ENCODE measurements around the gene POLR2C.
"Not testable (repeated sequence)": the region's sequence is repeated elsewhere in the genome, so short reads cannot be mapped to it uniquely, and the experiment has no call there.

Gene POLR2C

DNA sequence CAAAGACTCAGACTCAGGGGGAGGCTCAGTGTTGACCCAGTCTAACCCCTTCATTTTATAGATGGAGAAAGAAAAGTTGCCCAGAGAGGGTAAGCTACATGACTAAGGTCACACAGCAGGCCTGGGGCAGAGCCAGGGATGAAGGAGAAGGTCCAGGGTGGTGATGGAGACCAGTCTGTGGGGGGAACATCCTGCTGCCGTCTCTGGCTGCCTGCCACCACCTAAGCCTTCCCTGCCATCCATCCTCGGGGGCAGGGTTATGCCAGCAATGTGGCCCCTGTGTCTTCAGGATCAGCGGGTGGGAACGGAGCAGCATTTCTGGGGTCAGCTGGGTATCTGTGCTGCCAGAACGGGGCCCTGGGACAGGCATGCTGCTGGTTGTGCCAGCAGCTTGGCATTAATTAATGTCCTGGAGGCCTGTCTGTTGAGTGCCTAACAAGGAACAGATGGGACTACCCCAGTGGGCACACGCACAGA is 18.3 kb downstream of the POLR2C start:
- DNase-seq, result no peak

DNA sequence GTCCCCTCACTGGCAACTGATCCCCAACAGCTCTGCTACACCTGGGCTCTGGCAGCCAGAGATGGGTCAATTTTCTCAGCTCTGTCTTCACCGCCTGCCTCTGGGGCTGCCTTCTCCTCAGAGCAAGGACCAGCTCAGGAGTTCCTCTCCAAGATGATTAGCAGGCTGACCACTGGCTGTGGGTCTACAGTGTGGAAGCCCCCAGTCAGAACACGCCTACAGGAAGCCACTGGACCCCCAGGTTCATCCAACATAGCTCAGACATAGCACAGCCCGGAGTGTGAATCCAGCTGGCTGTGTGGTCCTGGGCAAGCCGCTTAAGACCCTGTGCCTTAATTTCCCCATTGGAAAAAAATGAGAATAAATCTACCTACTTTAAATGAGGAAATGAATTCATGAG is 18.9 kb downstream of the POLR2C start:
- no peak for DNase-seq

DNA sequence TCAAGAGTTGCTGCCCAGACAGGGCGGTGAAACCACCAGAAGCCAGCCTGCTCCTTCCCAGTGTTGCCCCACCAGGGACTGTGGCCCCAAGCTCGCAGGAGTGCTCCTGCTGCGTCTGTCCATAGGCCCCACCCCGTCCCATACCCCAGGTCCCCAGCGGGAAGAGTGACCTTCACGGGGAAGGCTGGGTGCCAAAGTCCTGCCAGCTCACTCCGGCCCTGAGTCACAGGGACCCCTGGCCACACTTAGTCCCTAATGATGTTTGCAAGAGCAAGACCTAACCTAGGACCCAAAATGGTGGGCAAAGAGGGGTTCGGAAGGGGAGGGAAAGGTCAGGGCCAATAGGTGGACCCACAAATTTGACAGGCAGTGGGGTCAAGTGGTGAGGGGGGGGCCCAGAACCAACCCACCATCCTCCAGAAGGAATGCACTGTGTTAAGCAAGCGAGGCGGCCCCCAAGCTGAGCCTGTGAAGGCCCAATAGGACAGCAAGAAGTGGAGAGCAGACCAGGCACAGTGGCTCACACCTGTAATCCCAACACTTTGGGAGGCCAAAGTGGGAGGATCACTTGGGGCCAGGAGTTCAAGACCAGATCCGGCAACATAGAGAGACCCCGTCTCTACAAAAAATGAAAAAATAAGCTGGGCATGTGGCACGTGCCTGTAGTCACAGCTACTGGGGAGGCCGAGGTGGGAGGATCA is 20.5 kb downstream of the POLR2C start:
- DNase-seq, result no peak

DNA sequence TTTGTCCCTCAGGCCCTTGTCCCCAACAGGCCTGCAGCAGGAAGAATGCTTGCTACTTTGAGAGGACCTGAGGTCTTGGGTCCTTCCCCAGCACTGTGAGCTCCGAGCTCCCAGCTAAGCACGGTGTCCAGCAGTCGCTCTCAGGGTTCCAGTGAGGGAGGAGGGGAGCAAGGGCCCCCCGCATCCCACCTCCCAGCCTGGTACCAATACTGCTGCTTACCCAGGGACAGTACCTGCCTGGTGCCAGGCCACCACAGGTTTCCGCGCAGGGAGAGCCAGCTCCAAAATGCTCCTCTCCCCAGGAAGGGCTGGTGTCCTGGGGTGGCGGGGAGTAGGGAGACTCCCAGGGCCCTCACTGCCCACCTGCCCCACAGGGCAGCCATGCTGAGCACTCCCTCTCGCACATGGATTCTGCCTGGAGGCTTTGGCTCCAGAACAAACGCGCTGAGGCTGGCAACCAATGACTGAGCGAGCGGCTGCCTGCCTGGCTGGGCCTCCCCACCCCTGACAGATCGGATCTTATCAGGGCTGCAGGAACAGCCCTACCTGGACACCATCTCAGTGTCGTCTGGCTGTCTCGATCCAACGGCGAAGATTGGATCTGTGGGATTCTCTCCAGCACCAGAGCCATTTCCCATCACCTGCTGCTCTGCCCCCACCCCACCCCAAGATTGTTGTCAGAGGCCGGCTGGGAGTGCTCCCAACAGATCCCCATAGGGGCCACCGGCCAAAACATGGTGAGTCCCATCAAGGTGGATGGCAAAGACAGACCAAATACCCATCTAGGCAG is 21.4 kb downstream of the POLR2C start:
- DNase-seq, result no peak

DNA sequence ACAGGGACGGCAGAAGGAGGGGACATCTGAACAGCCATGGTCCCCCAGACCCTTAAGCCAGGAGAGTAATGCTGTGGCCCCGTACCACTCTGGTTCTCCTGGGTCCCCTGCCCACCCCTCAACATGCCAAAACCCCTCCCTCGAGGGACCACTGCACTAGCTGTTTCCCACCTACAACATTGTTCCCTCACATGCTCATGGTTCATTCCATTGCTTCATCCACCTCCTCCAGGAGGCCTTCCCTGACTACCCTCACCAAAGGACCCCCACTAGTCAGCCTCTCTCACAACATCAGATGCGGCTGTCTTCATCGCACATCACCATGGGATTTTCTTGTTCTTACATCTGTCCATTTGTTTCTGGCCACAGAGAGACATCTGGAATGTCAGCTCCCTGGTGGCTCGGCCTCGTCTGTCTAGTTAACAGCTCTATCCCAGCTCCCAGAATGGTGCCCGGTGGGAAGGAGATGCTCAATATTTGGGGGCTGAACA is 22.1 kb downstream of the POLR2C start:
- DNase-seq, result no peak

DNA sequence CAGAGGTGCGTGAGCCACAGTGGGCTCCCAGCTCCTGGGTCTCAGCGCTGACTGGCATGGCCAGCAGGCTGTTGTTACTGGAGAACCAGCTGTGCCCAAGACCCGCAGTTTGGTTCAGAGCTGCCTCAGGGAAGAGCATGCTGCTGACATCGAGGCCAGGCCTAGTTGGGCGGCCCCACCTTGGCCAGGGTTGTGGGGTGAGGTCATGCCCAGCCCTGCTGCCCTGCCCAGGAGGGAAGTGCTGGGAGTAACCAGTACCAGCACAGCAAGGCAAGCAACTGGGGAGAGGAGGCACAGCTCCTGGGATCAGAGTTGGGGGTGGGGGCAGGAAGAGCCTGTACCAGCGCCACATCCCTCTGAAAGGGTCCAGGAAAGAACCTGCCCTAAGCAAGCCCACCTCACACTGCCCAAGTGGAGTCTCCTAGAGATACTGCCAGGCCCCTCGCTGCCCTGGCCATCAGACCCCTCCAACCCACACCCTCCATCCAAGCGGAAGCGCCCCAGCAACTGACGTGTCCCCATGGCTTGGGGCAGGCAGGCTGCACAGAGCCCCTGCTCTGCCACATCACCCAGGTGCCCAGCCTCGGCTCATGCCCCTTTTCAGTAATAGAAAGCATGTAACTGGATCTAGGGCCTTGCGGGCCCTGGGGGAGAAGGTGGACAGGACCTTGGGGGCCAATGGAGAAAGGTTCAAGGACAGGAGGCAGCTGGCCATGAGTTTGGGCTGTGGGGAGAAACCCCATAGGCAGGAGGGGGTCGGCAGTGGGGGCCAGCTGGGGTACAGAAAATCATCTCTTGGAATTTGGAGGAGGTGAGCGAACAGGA is 22.8 kb downstream of the POLR2C start:
- DNase-seq, result no peak

DNA sequence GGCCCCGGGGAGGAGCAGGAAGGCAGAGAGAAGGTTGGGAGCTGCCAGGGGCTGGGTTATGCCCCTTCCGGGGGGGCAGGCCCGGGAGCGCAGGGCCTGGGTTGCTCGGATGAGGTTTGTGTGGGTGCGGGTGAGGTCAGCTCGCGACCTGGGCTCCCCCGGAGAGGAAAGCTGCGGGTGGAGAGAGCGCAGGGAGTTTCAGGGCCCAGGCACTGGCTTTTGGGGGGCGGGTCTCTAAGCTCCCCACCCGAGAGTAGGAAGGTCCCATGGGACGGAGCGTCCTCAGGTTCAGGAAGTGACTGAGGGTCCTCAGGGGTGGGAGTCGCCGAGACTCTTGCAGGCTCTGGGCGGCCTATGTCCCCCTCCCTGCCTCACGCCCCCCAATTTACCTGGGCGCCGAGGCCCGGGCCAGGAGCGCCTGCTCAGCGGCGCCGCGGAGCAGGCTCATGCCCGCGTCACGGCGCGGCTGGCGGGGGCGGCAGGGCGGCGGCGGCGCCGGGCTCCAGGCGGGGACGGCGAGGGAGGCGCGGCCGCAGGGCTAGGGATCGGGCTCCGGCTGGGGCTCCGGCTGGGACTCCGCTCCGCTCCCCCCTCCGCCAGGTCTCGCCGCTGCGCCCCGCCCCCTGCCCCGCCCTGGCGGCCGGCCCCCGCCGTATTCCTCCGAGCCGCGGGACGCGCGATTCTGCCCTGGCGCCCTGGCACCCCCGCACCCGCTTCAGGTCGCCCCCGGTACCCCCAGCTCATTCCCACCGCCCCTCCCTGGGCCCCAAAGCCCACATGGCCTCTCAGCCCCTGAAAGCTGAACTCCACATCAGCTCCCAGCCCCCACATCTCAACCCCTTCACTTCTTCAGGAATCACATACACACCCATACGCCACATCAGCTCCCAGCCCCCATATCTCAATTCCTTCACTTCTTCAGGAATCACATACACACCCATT is 23.7 kb downstream of the POLR2C start, which contains the start of gene DOK4:
DOK4 (minus strand) TSS at position 578 of the 942 bp plus-strand sequence. CDS start 6,986 bp downstream, outside the sequence.
- peak; percentile 34 for DNase-seq

DNA sequence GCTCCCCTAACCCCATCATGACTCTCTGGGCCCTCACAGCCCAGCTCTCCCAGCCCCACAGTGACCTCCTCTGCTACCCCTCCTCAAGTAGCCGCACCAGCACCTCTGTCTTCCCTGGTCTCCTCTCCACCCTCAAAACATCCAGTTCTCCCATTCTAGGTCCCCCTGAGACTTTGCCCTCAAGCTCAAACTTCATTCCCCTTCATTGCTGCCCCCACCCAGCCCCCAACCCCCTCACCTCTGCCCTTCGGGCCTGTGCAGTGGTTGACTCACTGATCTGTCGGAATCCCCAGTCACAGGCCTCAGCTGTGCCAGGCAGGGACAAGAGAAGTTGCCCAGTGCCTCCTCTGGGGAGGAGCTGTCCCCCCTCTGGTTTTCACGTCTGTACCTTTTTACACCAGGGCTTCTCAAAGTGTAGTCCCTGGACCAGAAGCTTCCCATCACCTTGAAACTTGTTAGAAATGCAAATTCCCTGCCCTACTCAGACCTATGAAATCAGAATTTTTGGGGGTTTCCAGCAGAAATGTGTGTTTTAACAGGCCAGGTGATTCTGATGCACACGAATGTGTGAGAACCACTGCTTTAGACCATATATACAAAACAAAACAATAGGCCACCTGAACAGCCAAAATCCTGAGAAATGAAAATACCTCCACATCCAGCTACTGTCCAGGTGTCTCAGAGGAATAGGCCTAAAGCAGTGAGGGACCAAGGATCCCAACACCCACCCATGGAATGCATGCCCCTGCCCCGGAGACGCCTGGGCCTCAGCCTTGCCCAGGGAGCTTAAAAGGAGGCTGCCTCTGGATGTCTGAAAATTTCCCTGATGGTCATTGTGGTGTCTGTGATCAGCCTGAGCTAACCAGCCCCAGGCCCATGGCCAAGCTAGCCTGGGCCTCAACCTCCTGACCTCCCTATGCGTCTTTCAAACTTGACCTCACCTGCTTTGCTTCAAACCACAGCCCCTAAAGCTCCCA is 24.7 kb downstream of the POLR2C start:
- no peak for DNase-seq

DNA sequence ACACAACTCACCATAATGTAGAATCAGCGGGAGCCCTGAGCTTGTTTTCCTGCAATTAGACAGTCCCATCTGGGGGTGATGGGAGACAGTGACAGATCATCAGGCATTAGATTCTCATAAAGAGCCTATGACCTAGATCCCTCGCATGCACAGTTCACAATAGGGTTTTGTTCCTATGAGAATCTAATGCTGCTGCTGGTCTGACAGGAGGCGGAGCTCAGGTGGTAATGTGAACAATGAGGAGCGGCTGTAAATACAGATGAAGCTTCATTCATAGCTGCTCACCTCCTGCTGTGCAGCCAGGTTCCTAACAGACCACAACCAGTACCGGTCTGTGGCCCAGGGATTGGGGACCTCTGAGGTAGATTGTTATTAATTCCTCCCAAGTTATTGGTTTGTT is 26.8 kb downstream of the POLR2C start:
- DNase-seq, result no peak

DNA sequence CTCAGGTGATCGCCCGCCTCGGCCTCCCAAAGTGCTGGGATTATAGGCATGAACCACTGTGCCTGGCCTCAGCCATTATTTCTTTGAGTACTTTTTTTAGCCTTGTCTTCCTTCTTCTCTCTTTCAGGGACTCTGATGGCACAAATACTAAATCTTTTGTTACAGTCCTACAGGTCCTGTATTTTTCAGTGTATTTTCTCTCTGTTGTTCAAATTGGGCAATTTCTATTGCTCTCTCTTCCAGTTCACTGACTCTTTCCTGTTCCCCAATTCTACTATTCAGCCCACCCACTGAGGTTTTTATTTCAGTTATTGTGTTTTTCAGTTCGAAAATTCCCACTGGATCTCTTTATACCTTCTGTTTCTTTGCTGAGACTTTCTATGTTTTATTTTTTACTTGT is 31.3 kb downstream of the POLR2C start:
- DNase-seq, result no peak

DNA sequence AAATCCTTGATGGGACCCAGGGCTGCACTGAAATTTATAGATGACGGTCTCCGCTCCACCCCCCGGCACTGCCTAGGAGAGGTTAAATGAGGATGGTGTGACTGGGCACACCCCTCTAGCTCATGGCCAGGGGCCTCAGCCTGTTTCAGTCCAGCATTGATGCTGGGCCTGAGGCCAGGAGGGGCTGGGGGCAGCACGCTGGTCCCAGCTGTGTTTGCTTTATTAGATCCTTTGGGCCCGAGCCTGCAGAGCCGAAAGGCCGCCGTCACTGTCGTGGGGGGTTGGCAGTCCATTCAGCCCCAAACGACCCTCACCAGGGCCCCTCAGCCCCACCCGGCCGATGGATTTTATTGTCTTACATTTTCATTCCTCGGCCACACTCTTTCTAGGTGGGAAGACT is 34.6 kb downstream of the POLR2C start:
- DNase-seq, result no peak

DNA sequence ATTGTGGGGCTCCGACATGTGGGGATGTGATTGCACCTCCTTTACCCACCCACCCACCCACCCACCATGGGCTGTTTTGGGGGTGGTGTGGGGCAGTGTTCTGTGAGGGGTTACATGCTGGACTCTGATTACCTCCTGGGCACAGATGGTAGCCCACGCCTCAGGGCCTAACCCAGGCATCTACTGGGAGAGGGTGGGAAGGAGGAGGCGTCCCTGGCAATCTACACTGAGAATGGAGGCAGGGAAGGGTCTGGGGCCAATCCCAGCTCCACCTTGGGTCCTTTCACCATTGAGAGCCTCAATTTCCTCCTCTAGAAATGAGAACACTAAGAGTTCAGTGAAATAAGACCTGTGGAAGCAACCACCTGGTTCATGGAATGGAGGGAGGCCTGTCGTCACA is 35.6 kb downstream of the POLR2C start:
- DNase-seq, result no peak

DNA sequence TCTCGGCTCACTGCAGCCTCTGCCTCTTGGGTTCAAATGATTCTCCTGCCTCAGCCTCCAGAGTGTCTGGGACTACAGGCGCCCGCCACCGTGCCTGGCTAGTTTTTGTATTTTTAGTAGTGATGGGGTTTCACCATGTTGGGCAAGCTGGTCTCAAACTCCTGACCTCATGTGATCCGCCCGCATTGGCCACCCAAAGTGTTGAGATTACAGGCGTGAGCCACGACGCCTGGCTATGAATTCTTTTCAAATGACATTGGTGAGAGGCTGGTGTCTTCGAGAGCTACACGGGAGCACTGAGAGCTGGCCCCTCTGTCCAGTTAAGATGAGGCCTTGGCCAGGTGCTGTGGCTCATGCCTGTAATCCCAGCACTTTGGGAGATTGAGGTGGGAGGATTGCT is 37.5 kb downstream of the POLR2C start:
- DNase-seq, result not testable (repeated sequence)

DNA sequence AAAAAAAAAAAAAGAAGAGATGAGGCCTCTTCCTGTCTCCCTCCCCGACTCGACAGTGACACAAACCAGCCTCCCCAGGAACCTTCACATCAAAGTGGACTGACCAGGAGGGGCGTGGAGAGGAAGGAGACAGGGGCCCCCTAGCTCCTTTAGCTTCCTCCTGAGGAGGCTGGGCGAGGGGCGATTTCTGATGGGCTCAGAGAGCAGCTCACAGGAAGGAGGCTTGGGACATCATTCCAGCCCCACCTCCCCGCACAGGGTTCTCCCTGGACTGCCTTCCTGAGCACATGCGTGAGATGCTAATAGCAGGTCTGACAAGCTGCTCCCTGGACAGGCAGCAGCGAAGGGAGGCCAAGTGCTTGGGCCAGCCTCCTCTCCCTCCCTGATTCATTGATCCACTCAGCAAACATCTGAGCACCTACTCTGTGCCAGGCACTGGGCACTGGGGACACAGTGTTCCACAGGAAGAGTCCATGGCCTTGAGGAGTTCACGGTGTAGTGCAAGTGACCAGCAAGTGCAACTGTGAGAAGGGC is 38.2 kb downstream of the POLR2C start:
- DNase-seq, result no peak

DNA sequence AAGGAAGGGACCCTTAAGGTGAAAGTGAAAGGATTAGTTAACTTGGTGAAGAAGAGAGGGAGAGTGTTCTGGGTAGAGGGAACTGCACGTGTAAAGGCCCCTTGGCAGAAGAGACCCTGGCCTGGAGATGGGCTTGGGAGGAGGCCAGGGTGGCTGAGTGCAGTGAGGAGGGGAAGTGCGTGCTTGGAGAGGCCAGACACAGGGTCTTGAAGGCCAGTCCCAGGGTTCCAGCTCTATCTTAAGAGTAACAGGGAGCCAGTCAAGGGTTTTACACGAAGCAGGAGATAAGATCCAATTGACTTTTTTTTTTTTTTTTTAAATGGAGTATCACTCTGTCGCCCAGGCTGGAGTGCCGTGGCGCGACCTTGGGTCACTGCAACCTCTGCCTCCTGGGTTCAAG is 39.0 kb downstream of the POLR2C start:
- no peak for DNase-seq

DNA sequence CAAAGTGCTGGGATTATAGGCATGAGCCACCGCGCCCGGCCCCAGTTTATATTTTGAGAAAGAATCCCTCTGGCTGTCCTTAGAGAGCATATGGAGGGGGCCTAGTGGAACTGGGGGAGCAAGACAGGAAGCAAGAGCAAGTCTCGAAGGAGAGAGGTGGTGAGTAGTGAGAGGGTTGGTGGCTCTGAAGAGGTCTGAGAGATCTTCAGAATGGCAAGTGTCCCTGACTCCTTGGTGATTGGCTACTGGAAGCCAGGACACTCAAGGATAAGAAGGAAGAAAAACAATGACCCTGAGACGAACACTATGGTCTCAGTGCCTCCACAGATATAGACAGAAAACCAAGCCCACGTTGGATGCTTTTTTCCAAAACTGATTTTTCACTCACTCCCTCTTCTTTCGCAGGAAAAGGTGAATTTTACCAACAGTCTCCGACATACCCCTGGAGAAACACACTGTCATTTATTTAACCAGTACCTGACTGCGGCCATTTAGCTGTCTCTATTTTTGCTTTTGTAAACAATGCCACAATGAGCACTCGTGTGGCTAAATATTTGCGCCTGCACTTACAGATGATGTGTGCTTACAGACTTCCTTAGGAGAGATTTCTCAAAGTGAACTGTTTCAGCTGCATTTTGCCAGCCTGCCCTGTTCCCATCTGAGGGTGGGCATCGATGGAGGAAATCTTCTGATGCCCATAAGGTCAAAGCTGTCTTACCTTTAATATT is 39.7 kb downstream of the POLR2C start:
- DNase-seq, result no peak

DNA sequence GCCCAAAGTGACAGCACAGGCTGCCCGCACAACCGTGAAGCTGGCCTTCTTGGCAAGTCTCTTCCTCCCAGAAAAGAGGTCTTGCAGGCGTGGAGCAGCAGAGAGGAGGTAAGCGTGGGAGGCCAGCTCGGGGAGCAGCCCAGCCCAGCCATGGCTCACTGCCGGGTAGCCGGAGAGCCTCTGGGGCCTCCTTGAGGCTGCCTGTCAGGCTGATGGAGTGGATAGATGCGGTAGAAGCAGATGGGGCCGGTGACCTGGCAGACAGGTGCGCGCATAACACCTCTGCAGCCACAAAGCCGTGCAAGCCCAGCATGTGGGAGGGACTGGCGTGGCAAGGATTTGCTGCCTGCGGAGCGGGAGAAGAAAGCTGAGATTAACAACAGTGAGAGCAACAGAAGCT is 40.9 kb downstream of the POLR2C start:
- no peak for DNase-seq

DNA sequence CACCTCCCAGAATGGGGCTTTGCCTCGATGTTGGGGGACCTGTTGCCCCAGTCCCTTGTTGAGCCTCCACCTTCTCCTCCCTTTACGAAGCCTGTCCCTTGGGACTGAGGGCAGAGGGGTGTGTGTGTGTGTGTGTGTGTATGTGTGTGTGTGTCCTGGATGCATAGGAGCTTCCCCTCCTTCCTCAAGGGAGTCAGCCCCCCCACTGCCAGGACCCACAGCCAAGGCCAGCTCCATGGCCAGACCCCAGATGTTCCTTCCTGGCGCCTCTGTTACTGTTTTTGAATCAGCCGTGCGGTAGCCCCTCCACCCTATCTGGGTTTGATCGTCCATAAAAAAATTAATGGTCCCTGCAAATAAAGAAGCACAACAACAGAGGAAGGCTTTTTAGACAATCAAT is 41.5 kb downstream of the POLR2C start:
- DNase-seq, result no peak

DNA sequence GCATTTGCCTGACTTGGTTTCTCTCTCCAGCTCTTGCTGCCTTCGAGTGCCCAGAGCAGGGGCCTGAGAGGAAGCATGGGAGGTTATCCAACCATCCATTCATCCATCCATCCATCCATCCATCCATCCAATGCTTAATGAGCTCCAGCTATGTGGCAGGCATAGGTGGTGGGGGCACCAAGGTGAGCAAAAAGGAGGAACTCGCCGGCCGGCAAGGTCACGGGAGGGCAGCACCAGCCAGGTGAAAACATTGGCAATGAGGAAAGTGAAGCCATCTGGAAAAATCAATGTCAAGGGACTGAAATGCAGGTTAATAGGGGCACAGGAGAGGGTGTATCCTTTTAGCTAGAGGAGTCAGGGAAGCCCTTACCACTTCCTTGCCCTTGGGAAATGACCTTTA is 42.0 kb downstream of the POLR2C start:
- DNase-seq, result no peak

DNA sequence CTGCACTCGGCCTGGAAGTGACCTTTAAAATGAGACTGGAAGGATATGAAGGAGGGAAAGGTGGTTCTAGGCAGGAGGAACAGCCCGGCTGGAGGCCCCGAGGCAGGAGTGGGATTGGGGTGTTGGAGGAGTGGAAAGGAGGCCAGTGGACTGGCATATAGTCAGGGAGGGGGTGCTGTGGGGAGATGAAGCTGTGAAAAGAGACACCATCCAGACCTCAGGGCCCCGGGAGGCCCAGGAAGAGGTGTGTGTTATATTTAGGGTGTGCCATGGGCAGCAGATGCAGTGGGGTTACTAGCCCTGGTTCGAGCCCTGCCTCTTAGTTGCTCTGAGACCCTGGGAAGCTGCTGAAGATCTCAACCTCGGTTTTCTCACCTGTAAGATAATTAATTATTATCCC is 42.7 kb downstream of the POLR2C start:
- DNase-seq, result no peak
